Choroid plexus epithelial cell (primary cell): Measurements from ENCODE around the gene PPP2R5C.

Experiments used
- DNase-seq: peaks from one replicate; pipeline ENCODE4 v3.0.0-alpha.2; 2010; ENCODE audit warnings: low read depth
- H3K4me3 ChIP-seq: 2 replicates; pipeline ENCODE4 v1.5.1; 2011; ENCODE audit warnings: low read depth, mild to moderate bottlenecking, control low read depth, low read length, moderate library complexity
- CTCF ChIP-seq: conservative IDR thresholded peaks from 2 replicates; pipeline ENCODE4 v1.5.1; 2011; ENCODE audit warnings: low read depth, mild to moderate bottlenecking, control low read depth, inconsistent platforms, low read length, moderate library complexity

PPP2R5C gene

DNA sequence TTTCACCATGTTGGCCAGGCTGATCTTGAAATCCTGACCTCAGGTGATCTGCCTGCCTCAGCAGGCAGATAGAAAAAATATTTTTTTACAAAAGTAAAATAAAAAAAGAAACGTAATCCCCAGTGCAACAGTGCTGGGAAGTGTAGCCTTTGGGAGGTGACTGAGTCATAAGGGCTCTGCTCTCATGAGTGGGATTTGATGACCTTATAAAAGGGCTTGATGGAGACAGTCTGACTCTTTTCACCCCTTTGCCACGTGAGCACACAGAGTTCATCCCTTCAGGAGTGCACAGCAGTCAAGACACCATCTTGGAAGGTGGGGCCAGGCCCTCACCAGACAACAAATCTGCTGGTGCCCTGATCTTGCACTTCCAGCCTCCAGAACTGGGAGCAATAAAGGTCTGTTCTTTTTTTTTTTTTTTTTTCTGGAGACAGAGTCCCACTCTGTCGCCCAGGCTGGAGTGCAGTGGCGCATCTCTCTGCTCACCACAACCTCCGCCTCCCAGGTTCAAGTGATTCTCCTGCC is 178.2 kb downstream of the PPP2R5C start:
- no peak for DNase-seq
- TF ChIP-seq CTCF: no peak
- H3K4me3 ChIP-seq: no peak overlapping the region

DNA sequence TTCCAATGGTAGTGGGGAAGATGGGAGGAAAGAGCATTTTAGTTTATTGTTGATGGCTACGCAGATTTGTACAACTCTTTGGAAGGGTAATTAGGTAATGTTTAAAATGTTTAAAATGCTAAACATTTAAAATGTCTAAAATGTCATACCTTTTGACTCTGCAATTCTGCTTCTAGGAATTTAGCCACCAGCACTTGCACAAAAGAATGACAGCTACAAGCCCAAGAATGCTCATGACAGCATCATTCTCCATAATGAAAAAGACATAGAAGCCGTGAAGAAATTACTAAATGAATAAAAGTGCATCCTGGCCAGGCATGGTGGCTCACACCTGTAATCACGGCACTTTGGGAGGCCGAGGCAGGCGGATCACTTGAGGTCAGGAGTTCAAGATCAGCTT is 182.9 kb downstream of the PPP2R5C start:
- TF ChIP-seq CTCF: no peak
- DNase-seq: no peak
- H3K4me3 ChIP-seq: no peak overlapping the region

- no peak for DNase-seq
These were observed 183.7 kb downstream of the PPP2R5C start for GRCh38 chr14:101945171-101945570.

DNA sequence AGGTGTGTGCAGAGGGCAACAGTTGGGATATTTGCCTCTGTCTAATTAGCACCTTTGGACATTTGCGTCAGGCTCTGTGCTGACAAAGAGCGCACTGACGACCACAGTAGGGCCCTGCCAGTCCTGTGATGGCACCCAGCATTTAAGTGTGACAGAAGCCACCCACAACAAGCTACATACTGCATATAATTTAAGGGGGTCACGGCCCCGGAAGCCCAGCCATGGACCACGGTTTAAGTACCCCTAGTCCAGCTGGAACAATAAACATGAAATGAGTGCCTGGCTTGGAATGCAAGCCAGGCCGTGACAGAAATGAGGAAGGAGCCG is 186.0 kb downstream of the PPP2R5C start:
- no peak for DNase-seq
- peak overlapping the region; percentile 71 for H3K4me3 ChIP-seq
- no peak for TF ChIP-seq CTCF

More at GRCh38 chr14:101945171-101945570, 183.7 kb downstream of the PPP2R5C start:
- no peak for TF ChIP-seq CTCF
- H3K4me3 ChIP-seq: no peak overlapping the region

GRCh38 chr14:101947904-101948665 is 186.6 kb downstream of the PPP2R5C start:
- no peak for TF ChIP-seq CTCF
- peak overlapping the region; percentile 96 for H3K4me3 ChIP-seq
- peak; percentile 100 for DNase-seq

GRCh38 chr14:101948666-101949216 is 187.2 kb downstream of the PPP2R5C start:
- TF ChIP-seq CTCF: no peak
- DNase-seq: no peak
- H3K4me3 ChIP-seq: peak overlapping the region; percentile 96

- TF ChIP-seq CTCF: no peak
- DNase-seq: no peak
- no peak overlapping the region for H3K4me3 ChIP-seq
These were observed 188.6 kb downstream of the PPP2R5C start for GRCh38 chr14:101950100-101950499.
